ENCODE results near the gene ACKR2.

Gene ACKR2

GRCh38 chr3:42865256-42865655 lies 56.0 kb downstream of the ACKR2 start:
- Histone ChIP-seq H3K4me2 (ENCODE audit: insufficient read depth, low read length) (no peak overlapping the region), H3K36me3 (ENCODE audit: insufficient read depth, low read length) (no peaks in the 10 kb centered on the region), H4K20me1 (ENCODE audit: insufficient read depth, low read length) (no peaks in the 10 kb centered on the region), H3K27ac (ENCODE audit: low read length) (no peak overlapping the region), H3K4me1 (ENCODE audit: insufficient read depth, low read length) (no peaks in the 10 kb centered on the region), H3K79me2 (ENCODE audit: insufficient read depth, low read length) (no peaks in the 10 kb centered on the region), H3K27me3 (ENCODE audit: insufficient read depth, low read length, poor library complexity) (peaks cover 8% of the 10 kb centered on the region), H3K9me3 (ENCODE audit: insufficient read depth, low read length, severe bottlenecking) (no peaks in the 10 kb centered on the region), H3K9ac (ENCODE audit: low read depth, low read length) (no peak overlapping the region), H3K4me3 (ENCODE audit: low read depth in 1 of 2, low read length in 2 of 2) (no peak overlapping the region), H2AFZ (ENCODE audit: low read depth, low read length) (no peak overlapping the region)
- DNase-seq = no peak
- no peak for ATAC-seq (ENCODE audit: insufficient read depth, low read depth)
- TF ChIP-seq EZH2 (IDR thresholded peaks at IDR 0.05; ENCODE audit: borderline replicate concordance, low read depth, low read length, severe bottlenecking) (no peak), CTCF (IDR thresholded peaks at IDR 0.05; ENCODE audit: borderline replicate concordance, extremely low read depth, low read length, poor library complexity, severe bottlenecking) (no peak)

GRCh38 chr3:42867138-42867537 lies 57.9 kb downstream of the ACKR2 start:
- DNase-seq = no peak
- ATAC-seq (ENCODE audit: insufficient read depth, low read depth) = no peak
- no peak overlapping the region for H2AFZ ChIP-seq (ENCODE audit: low read depth, low read length)
- H3K9me3 ChIP-seq (ENCODE audit: insufficient read depth, low read length, severe bottlenecking) = no peaks in the 10 kb centered on the region
- H3K79me2 ChIP-seq (ENCODE audit: insufficient read depth, low read length) = no peaks in the 10 kb centered on the region
- H3K4me2 ChIP-seq (ENCODE audit: insufficient read depth, low read length) = no peak overlapping the region
- H3K4me1 ChIP-seq (ENCODE audit: insufficient read depth, low read length) = no peaks in the 10 kb centered on the region
- H3K4me3 ChIP-seq (ENCODE audit: low read depth in 1 of 2, low read length in 2 of 2) = no peak overlapping the region
- H3K9ac ChIP-seq (ENCODE audit: low read depth, low read length) = no peak overlapping the region
- no peak for TF ChIP-seq CTCF (IDR thresholded peaks at IDR 0.05; ENCODE audit: borderline replicate concordance, extremely low read depth, low read length, poor library complexity, severe bottlenecking)
- no peak for TF ChIP-seq EZH2 (IDR thresholded peaks at IDR 0.05; ENCODE audit: borderline replicate concordance, low read depth, low read length, severe bottlenecking)
- no peaks in the 10 kb centered on the region for H4K20me1 ChIP-seq (ENCODE audit: insufficient read depth, low read length)
- H3K36me3 ChIP-seq (ENCODE audit: insufficient read depth, low read length) = no peaks in the 10 kb centered on the region
- H3K27ac ChIP-seq (ENCODE audit: low read length) = no peak overlapping the region
- peaks cover 8% of the 10 kb centered on the region for H3K27me3 ChIP-seq (ENCODE audit: insufficient read depth, low read length, poor library complexity)

GRCh38 chr3:42868841-42869240 lies 59.6 kb downstream of the ACKR2 start:
- no peak for TF ChIP-seq EZH2 (IDR thresholded peaks at IDR 0.05; ENCODE audit: borderline replicate concordance, low read depth, low read length, severe bottlenecking)
- TF ChIP-seq CTCF (IDR thresholded peaks at IDR 0.05; ENCODE audit: borderline replicate concordance, extremely low read depth, low read length, poor library complexity, severe bottlenecking) = no peak
- Histone ChIP-seq H2AFZ (ENCODE audit: low read depth, low read length) (no peak overlapping the region), H3K27me3 (ENCODE audit: insufficient read depth, low read length, poor library complexity) (peaks cover 8% of the 10 kb centered on the region), H3K36me3 (ENCODE audit: insufficient read depth, low read length) (no peaks in the 10 kb centered on the region), H3K9ac (ENCODE audit: low read depth, low read length) (no peak overlapping the region), H3K9me3 (ENCODE audit: insufficient read depth, low read length, severe bottlenecking) (no peaks in the 10 kb centered on the region), H3K4me3 (ENCODE audit: low read depth in 1 of 2, low read length in 2 of 2) (no peak overlapping the region), H3K4me2 (ENCODE audit: insufficient read depth, low read length) (no peak overlapping the region), H3K27ac (ENCODE audit: low read length) (no peak overlapping the region), H4K20me1 (ENCODE audit: insufficient read depth, low read length) (no peaks in the 10 kb centered on the region), H3K4me1 (ENCODE audit: insufficient read depth, low read length) (no peaks in the 10 kb centered on the region), H3K79me2 (ENCODE audit: insufficient read depth, low read length) (no peaks in the 10 kb centered on the region)
- ATAC-seq (ENCODE audit: insufficient read depth, low read depth) = no peak
- no peak for DNase-seq

Measured in DND-41 (cell line).